Measurements from ENCODE around the gene POFUT2.

Gene POFUT2

DNA sequence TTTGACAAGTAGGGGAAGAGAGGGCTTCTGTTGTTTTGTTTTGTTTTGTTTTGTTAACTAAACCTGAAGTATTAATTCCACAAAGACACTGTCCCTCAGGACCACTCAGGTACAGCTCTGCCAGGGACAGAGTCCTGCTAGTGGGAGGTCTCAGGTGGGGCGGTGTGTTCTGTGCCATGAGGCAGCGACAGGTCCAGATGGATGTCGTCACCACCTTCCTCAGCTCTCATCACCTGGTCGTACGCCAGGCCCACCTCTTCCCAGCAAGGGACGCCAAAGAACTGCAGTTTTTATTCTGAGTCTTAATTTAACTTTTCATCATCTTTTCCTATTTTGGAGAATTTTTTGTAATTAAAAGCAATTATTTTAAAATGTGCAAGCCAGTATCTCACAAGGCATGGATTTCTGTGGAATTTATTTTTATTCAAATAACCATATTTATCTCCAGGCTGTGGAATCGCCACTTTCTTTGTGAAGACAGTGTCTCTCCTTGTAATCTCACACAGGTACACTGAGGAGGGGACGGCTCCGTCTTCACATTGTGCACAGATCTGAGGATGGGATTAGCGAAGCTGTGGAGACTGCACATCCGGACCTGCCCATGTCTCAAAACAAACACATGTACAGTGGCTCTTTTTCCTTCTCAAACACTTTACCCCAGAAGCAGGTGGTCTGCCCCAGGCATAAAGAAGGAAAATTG lies 62.5 kb downstream of the POFUT2 start:
- DNase-seq (ENCODE audit: low spot score) (no peak), FAIRE-seq (no peak)

DNA sequence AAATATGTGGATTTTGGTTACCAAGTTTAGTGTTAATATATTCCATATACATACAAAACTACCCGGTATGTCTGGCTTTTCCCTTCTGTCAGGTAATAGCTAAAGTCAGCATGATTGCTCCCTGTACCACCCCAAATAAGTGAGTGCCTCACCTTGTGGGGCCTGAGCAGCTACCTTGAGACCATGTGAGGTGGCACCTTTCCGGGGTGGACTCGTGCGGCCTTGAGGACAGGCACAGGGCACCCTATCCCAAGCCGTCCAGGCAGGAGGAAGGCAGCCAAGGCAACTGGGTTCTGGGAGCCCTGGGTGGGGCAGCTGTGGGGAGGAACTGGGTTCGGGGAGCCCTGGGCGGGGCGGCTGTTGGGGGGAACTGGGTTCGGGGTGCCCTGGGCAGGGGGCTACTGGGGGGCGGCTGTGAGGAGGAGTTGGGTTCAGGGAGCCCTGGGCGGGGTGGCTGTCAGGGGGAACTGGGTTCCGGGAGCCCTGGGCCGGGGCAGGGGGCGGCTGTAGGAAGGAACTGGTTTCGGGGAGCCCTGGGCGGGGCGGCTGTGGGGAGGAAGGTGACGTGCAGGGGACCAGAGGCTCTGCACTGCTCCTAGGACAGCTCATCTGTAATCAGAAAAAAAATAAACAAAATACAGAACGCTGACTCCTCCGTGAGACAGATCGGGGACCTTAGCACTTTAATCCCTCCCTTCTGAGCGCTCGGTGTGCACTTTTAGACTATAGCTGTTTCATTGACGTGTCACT lies 63.3 kb downstream of the POFUT2 start:
- FAIRE-seq, result no peak
- no peak for DNase-seq (ENCODE audit: low spot score)

DNA sequence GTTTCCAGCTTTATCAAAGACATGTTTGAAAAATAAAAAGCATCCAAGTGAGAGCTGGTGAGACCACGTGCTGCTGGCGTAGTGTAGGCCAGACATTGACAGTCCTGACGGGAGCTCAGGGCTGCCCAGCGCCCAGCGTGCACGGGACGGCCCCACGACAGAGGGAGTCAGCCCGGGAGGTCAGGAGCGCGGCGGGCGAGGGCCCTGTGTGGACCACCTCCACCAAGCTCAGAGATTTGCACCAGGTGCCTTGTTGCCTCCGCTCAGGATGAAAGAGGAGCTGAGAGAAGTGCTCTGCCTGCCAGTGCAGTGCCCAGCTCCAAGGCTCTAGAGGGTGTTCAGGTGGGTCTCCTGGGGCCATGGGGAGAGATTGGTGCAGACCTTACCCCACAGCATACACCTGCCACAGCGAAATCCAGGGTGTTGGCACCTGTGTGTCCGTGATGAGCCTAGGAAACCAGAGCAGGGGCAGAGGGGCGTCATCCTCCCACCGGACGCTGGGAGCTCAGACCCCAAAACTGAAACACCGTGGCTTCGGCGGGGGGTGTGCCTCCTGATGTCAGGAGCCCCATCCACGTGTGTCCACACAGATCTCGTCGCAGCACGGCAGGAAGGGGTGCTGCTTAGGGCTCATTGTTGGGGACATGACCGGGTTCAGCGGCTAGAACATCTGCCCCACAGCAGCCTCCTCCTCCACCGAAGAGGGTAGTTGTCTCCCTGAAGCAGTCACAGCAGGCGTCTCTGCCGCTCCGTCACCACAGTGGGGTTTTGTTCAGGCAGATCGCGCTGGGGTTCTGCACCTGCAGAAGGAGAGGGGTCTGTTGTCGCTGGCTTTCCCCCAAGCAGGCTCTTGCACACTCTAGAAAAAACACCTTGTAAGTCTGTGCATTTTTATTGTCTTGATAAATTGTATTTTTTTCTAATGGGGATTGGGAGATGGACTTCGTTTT lies 64.2 kb downstream of the POFUT2 start:
- DNase-seq (ENCODE audit: low spot score) (no peak), FAIRE-seq (no peak)

DNA sequence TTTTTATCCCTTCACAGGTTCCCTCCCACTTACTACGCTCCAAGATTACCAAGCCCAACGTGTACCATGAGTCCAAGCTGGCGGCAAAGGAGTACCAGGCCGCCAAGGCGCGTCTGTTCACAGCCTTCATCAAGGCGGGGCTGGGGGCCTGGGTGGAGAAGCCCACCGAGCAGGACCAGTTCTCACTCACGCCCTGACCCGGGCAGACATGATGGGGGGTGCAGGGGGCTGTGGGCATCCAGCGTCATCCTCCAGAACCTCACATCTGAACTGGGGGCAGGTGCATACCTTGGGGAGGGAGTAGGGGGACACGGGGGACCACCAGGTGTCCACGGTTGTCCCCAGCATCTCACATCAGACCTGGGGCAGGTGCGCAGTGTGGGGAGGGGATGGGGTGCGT lies 65.7 kb downstream of the POFUT2 start:
- DNase-seq (ENCODE audit: low spot score) (no peak), FAIRE-seq (no peak)

DNA sequence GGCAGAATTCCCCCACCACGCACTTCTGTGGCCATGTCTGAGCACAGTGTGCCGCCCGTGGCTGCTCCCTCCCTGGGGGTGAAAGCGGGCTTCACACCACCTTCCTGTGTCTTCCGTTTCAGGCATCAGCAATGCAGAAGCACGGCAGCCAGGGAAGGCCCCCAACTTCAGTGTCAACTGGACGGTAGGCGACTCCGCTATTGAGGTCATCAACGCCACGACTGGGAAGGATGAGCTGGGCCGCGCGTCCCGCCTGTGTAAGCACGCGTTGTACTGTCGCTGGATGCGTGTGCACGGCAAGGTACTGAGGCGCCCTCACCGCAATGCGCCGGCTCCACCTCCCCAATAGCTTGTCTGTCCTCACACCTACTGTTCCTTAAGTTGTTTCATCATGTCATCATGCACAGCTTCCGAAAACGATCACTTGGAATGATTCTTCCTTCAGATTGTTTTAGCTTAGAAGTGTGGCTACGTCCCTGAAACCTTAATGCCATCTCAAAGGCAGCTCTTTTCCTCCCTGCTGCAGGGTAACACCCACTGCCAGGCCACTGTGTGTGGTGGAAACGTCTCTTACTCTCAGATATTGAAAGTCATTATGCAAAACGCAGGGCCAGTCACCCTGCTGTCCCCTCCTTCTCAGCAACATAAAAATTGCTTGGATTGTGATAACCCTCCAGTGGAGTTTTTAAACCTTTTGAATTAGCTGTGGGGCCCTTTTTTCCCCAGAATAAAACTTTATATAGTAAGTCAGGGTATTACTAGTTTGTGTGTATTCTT lies 66.8 kb downstream of the POFUT2 start:
- FAIRE-seq (no peak), DNase-seq (ENCODE audit: low spot score) (no peak)

DNA sequence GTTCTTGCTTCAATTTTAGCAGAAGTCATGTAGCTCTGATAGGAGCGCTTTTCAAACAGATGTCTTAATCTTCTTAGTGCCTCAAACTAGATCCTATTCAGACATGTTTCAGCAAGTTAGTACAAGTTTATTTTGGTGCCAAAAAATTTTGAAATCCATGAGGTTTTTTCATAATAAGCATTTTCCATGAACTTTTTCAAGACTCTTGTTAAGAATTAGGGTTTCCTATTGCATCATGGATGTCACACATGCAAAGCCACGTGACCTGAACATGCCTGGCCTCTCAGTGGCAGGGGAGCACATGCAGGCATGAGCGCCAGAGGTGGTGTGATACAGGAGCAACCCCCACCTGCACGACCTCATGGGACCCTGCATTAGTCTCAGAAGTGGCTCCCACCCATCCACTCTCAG lies 67.6 kb downstream of the POFUT2 start:
- no peak for DNase-seq (ENCODE audit: low spot score)
- FAIRE-seq, result no peak

DNA sequence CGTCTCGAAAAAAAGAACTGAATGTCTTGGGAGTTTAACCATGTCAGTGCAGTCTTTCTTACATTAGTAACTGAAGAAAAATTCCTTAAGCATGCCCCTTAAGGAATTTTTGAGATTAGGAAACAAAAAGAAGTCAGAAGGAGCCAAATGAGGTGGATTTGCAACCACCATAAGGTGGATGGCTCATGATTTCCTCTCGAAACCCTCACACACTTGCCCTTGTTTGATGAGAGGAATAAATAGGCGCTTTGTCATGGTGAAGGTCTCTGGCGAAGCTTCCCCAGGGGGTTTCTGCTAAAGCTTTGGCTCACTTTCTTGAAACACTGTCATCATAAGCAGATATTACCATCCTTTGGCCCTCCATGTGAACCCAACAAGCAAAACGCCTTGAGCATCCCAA lies 68.2 kb downstream of the POFUT2 start:
- DNase-seq (ENCODE audit: low spot score), result no peak
- FAIRE-seq, result no peak

DNA sequence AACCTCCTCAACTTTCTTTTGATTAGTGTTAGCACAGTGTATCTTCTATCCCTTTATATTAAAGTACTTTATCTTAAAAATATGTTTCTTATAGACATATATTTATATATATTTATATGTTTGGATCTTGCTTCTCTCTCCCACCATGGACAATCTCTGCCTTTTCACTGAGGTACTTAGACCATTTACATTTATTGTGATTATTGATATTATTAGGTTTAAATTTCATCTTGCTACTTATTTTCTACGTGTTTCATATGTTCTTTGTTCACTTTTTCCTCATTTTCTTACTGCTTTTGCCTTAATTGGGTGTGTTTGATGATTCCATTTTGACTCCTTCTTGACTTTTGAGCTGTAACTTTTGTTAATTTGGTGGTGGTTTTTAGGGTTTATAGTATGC lies 70.7 kb downstream of the POFUT2 start:
- FAIRE-seq, result no peak
- no peak for DNase-seq (ENCODE audit: low spot score)

DNA sequence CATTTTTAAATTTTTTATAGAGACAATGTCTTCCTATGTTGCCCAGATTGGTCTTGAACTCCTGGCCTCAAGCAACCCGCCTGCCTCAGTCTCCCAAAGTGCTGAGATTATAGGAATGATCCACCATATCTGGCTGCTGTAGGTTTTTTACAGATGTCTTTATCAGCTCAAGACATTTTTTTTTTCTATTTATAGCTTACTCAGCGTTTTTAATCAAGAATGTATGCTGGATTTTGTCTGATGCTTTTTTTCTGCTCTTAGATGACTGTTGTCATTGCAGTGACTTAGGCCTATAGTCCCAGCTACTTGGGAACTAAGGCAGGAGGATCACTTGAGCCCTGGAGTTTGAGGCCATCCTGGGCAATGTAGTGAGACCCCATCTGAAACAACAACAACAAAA lies 72.5 kb downstream of the POFUT2 start:
- no peak for FAIRE-seq
- DNase-seq (ENCODE audit: low spot score), result no peak
